ENCODE results near the gene DYRK3. TPM values are rescaled to one million over a fixed set of nuclear protein-coding genes. Genes with fewer than 3 reads are reported as not detected.

Gene DYRK3
- total and polyA plus RNA-seq, 2 of the 8 experiments (the other 6 are each of a cell fraction or from before 2014, with no cell fraction given) = 2.1 to 8.5 TPM

DNA sequence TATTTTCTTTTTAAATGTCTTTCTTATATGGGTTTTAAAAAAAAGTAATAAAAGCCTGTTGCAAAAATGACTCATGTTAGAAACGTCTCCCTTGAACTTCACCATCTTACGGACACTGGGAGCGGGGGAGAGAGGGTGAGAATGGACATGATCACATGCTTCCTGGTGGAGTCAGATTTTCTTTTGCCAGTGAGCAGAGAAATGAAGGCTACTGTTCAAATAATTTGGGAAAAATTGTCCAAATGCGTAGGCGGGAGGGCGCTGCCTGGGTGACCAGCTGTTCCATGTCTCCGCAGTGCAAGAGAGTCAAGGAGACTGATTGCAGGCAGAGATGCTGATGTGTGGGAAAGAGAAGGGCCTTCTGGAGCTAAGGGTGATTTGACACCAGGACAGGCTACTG, 46.1 kb upstream of the DYRK3 start:
- Histone ChIP-seq H3K18ac (ENCODE audit: extremely low read depth, low read length) (no peak overlapping the region), H2BK20ac (ENCODE audit: low read length) (no peak overlapping the region), H3K9ac (replicated peaks in 1 of 4; ENCODE audit: extremely low read depth in 1 of 4, low read depth in 3 of 4, low read length in 3 of 4) (no peak overlapping the region), H2BK15ac (ENCODE audit: low read length) (no peak overlapping the region), H3K4me1 (replicated peaks in 1 of 4; ENCODE audit: control insufficient read depth in 3 of 4, insufficient read depth in 4 of 4, low read length in 3 of 4) (no peaks in the 10 kb centered on the region), H3K14ac (ENCODE audit: insufficient read length) (no peak overlapping the region), H2BK120ac (replicated peaks; ENCODE audit: low read depth, low read length) (no peak overlapping the region), H2AK5ac (ENCODE audit: low read depth, low read length) (no peak overlapping the region), H3K27ac (ENCODE audit: low read depth, low read length) (no peak overlapping the region), H4K8ac (ENCODE audit: extremely low read depth, insufficient read depth, low read length) (no peak overlapping the region), H3K27me3 (replicated peaks in 1 of 4; ENCODE audit: control insufficient read depth in 3 of 4, extremely low read depth in 1 of 4, insufficient read depth in 3 of 4, low read length in 3 of 4) (no peaks in the 10 kb centered on the region), H4K20me1 (replicated peaks in 1 of 2; ENCODE audit: control insufficient read depth in 1 of 2, insufficient read depth in 2 of 2, low read length in 2 of 2) (no peaks in the 10 kb centered on the region), H4K91ac (replicated peaks; ENCODE audit: insufficient read length, low read length) (no peak overlapping the region), H3K9me3 (ENCODE audit: insufficient read depth in 2 of 2, low read depth in 1 of 2, low read length in 1 of 2) (no peaks in the 10 kb centered on the region), H4K5ac (ENCODE audit: insufficient read length, low read depth, low read length) (no peak overlapping the region), H3K4me2 (ENCODE audit: insufficient read depth in 1 of 2, low read depth in 2 of 2, low read length in 2 of 2) (no peak overlapping the region), H3K4ac (replicated peaks; ENCODE audit: insufficient read length, low read depth, low read length) (no peak overlapping the region), H3K36me3 (ENCODE audit: control insufficient read depth in 2 of 4, insufficient read depth in 4 of 4, low read length in 3 of 4) (peaks cover 0 to 12% (median 5%) of the 10 kb centered on the region in 4 experiments; a peak in 5 of 8 replicates), H2BK5ac (ENCODE audit: low read depth, low read length) (no peak overlapping the region), H3K56ac (replicated peaks; ENCODE audit: insufficient read length, low read depth, low read length) (no peak overlapping the region), H3K79me2 (ENCODE audit: control insufficient read depth in 1 of 2, insufficient read depth in 2 of 2, low read length in 2 of 2) (no peaks in the 10 kb centered on the region), H2BK12ac (ENCODE audit: low read depth, low read length) (no peak overlapping the region), H2AFZ (ENCODE audit: low read length) (no peak overlapping the region), H3K4me3 (ENCODE audit: extremely low read depth in 1 of 4, insufficient read depth in 2 of 4, low read depth in 3 of 4, low read length in 4 of 4) (no peak overlapping the region), H3K79me1 (ENCODE audit: low read depth, low read length) (no peaks in the 10 kb centered on the region), H3K23me2 (ENCODE audit: low read depth, low read length) (no peaks in the 10 kb centered on the region), H3K23ac (ENCODE audit: insufficient read length) (no peak overlapping the region)
- FAIRE-seq (no peak), DNase-seq (ENCODE audit: low read depth in 1 of 2, low spot score in 2 of 2) (no peak)
- CTCF ChIA-PET (ENCODE audit: partially characterized antibody) = interaction anchor here (0.7 to 16.9 kb wide), 10 partner anchors 10 to 311 kb away, joined by 3 to 298 read pairs (median 8); partner anchors contain the start of gene RASSF5
- POLR2A ChIA-PET (ENCODE audit: partially characterized antibody) = no interaction called here
- TF ChIP-seq HDAC2 (IDR thresholded peaks at IDR 0.05; ENCODE audit: borderline replicate concordance in 1 of 2, low read depth in 2 of 2, low read length in 2 of 2) (no peak), HDAC6 (IDR thresholded peaks at IDR 0.05; ENCODE audit: low read depth, low read length) (no peak), EGR1 (IDR thresholded peaks at IDR 0.05; ENCODE audit: borderline replicate concordance, low read depth, low read length) (no peak), POLR2A (IDR thresholded peaks at IDR 0.05; ENCODE audit: control extremely low read depth in 1 of 2, low read depth in 2 of 2, low read length in 2 of 2) (no peak)
- WGBS, 2 experiments (ENCODE audit: extremely low coverage in 1 of 2, insufficient coverage in 1 of 2, insufficient read length in 1 of 2, insufficient replicate concordance in 2 of 2, low coverage in 1 of 2, low lambda C conversion rate in 2 of 2, missing lambda C conversion rate in 1 of 2) = 95% methylated on average over 7 of the region's 7 CpGs; no CpG with 5 or more reads in 1 of the 2 experiments

Data from H1 (cell line).